ENCODE measurements around the gene RAPGEF1. TPM values are rescaled to one million over a fixed set of nuclear protein-coding genes. Genes with fewer than 3 reads are reported as not detected.

The RAPGEF1 gene
- total RNA-seq, 1 experiment from 2014 or later = 55.6 TPM

- H4K8ac ChIP-seq (replicated peaks; ENCODE audit: insufficient read length, low read depth, low read length) = no peak overlapping the region
- DNase-seq = no peak
- Mint-ChIP-seq H3K4me1 (0 out of 4 replicates have a peak, but pooled peaks cover 0 to 2% of the 10 kb centered on the region in 2 experiments), H3K36me3 (ENCODE audit: insufficient read depth in 1 of 3, low read depth in 3 of 3) (peaks cover 16 to 54% (median 49%) of the 10 kb centered on the region in 3 experiments; a peak in 6 of 7 replicates), H3K4me3 (no peak overlapping the region), H3K9me3 (no peaks in the 10 kb centered on the region), H3K27me3 (ENCODE audit: low read depth) (no peaks in the 10 kb centered on the region), H3K27ac (no peak overlapping the region)
- H3K27me3 ChIP-seq (ENCODE audit: insufficient read depth, low read length) = no peaks in the 10 kb centered on the region
- H2AFZ ChIP-seq (ENCODE audit: low read length) = no peak overlapping the region
- no CpG with 5 or more reads among the region's 27 CpGs for WGBS (ENCODE audit: extremely low coverage, insufficient read length, low lambda C conversion rate)
- no peak overlapping the region for H3K9ac ChIP-seq (ENCODE audit: extremely low read depth, insufficient read length, low read length)
- no peak overlapping the region for H4K91ac ChIP-seq (ENCODE audit: insufficient read length, low read depth, low read length)
- H3K4me2 ChIP-seq (ENCODE audit: insufficient read depth, insufficient read length, low read length) = no peak overlapping the region
- H3K27ac ChIP-seq (ENCODE audit: insufficient read length, low read depth, low read length) = no peak overlapping the region
- no peak overlapping the region for H3K14ac ChIP-seq (ENCODE audit: insufficient read depth, low read length)
- no peak for TF ChIP-seq CTCF (conservative IDR thresholded peaks at IDR 0.05)
- no peak overlapping the region for H2BK120ac ChIP-seq (ENCODE audit: low read depth, low read length, poor library complexity, severe bottlenecking)
- H2BK5ac ChIP-seq (ENCODE audit: insufficient read length, low read length) = no peak overlapping the region
- no peaks in the 10 kb centered on the region for H3K4me1 ChIP-seq (ENCODE audit: insufficient read depth, low read length)
- H3K79me1 ChIP-seq (ENCODE audit: insufficient read depth, low read depth, low read length, poor library complexity, severe bottlenecking) = no peaks in the 10 kb centered on the region
- no peaks in the 10 kb centered on the region for H3K9me3 ChIP-seq (ENCODE audit: control insufficient read depth, low read depth, low read length)
- H3K79me2 ChIP-seq (ENCODE audit: insufficient read depth, low read length) = no peaks in the 10 kb centered on the region
- no peak overlapping the region for H3T11ph ChIP-seq (ENCODE audit: low read length)
- no peak overlapping the region for H3K56ac ChIP-seq (ENCODE audit: insufficient read length, low read depth, low read length)
- no peak overlapping the region for H4K5ac ChIP-seq (ENCODE audit: insufficient read length, low read depth, low read length)
- no peak overlapping the region for H3K4ac ChIP-seq (ENCODE audit: low read depth, low read length)
- no peak overlapping the region for H3K23ac ChIP-seq (ENCODE audit: insufficient read length, low read depth, low read length)
- no peak overlapping the region for H2BK15ac ChIP-seq (ENCODE audit: low read depth, low read length)
- H3K18ac ChIP-seq (ENCODE audit: insufficient read length, low read depth, low read length) = no peak overlapping the region
- no peaks in the 10 kb centered on the region for H4K20me1 ChIP-seq (ENCODE audit: control insufficient read depth, insufficient read depth, insufficient read length)
- no peak overlapping the region for H2BK20ac ChIP-seq (ENCODE audit: low read depth, low read length, poor library complexity, severe bottlenecking)
- no peaks in the 10 kb centered on the region for H3K23me2 ChIP-seq (ENCODE audit: insufficient read length, low read depth, low read length, poor library complexity, severe bottlenecking)
- no peak overlapping the region for H2AK5ac ChIP-seq (ENCODE audit: insufficient read length, low read length)
- H2BK12ac ChIP-seq (ENCODE audit: insufficient read length, low read depth, low read length) = no peak overlapping the region
These were observed 157.2 kb downstream of the RAPGEF1 start for GRCh38 chr9:131582466-131583336.

Data from H9 (cell line).